Measurements from ENCODE around the gene ALPI. TPM values are rescaled to one million over a fixed set of nuclear protein-coding genes. Genes with fewer than 3 reads are reported as not detected.

Gene ALPI
- total RNA-seq, 1 experiment from 2014 or later = not detected

GRCh38 chr2:232503809-232504323 is 47.9 kb downstream of the ALPI start:
- DNase-seq (ENCODE audit: low read depth, low spot score) = no peak
- Histone ChIP-seq H3K9ac (ENCODE audit: low read length) (no peak overlapping the region), H3K4me2 (ENCODE audit: low read length) (no peak overlapping the region), H2AFZ (ENCODE audit: low read depth, low read length, poor library complexity, severe bottlenecking) (no peak overlapping the region), H3K79me2 (ENCODE audit: insufficient read depth, low read length) (no peaks in the 10 kb centered on the region), H3K9me2 (ENCODE audit: insufficient read depth) (no peaks in the 10 kb centered on the region), H3K36me3 (ENCODE audit: control insufficient read depth in 1 of 2, insufficient read depth in 2 of 2, low read length in 2 of 2) (no peaks in the 10 kb centered on the region), H3K27ac (ENCODE audit: low read depth, low read length) (no peak overlapping the region), H3K9me3 (ENCODE audit: control insufficient read depth in 1 of 2, insufficient read depth in 1 of 2, low read depth in 1 of 2, low read length in 2 of 2) (no peaks in the 10 kb centered on the region), H4K20me1 (ENCODE audit: insufficient read depth) (no peaks in the 10 kb centered on the region), H3K4me1 (ENCODE audit: control insufficient read depth in 1 of 2, insufficient read depth in 2 of 2, low read length in 2 of 2) (no peaks in the 10 kb centered on the region), H3K4me3 (replicated peaks in 1 of 2; ENCODE audit: low read depth in 1 of 2, low read length in 2 of 2) (no peak overlapping the region), H3K27me3 (ENCODE audit: insufficient read depth, low read length) (no peaks in the 10 kb centered on the region)
- ChIA-PET RAD21 (ENCODE audit: low non-redundant PET in 1 of 2, low total read pairs in 2 of 2, uncharacterized antibody in 2 of 2, unreplicated experiment in 2 of 2) (no interaction called here), POLR2A (no interaction called here), CTCF (no interaction called here)
- BruUV-seq (replicated peaks) = no TSS peak
- intact Hi-C loops (cut with micrococcal nuclease) = no loop called here
- no peak for ATAC-seq
- TF ChIP-seq CBX3 (IDR thresholded peaks at IDR 0.05; ENCODE audit: low read depth) = no peak
- no peak for TF ChIP-seq ZFX (IDR thresholded peaks at IDR 0.05)
- TF ChIP-seq SIN3A (IDR thresholded peaks at IDR 0.05; ENCODE audit: low read depth) = no peak
- no peak for TF ChIP-seq ZNF274 (IDR thresholded peaks at IDR 0.05; ENCODE audit: low read depth, low read length)
- no peak for TF ChIP-seq SRF (IDR thresholded peaks at IDR 0.05; ENCODE audit: low read depth)
- no peak for TF ChIP-seq ZBTB33 (IDR thresholded peaks at IDR 0.05; ENCODE audit: extremely low read depth, insufficient replicate concordance, low read length)
- no peak for TF ChIP-seq ATF3 (IDR thresholded peaks at IDR 0.05)
- no peak for TF ChIP-seq EGR1 (IDR thresholded peaks at IDR 0.05; ENCODE audit: low read depth)
- no peak for TF ChIP-seq POLR2AphosphoS5 (IDR thresholded peaks at IDR 0.05; ENCODE audit: low read depth, low read length)
- TF ChIP-seq EZH2 (IDR thresholded peaks at IDR 0.05) = no peak
- TF ChIP-seq SP1 (IDR thresholded peaks at IDR 0.05; ENCODE audit: low read depth) = no peak
- no peak for TF ChIP-seq REST (IDR thresholded peaks at IDR 0.05; ENCODE audit: low read depth)
- TF ChIP-seq FOSL1 (IDR thresholded peaks at IDR 0.05; ENCODE audit: low read depth) = no peak
- TF ChIP-seq TCF7L2 (IDR thresholded peaks at IDR 0.05; ENCODE audit: borderline replicate concordance, extremely low read depth, insufficient read depth, insufficient read length) = no peak
- no peak for TF ChIP-seq EZH2phosphoT487 (IDR thresholded peaks at IDR 0.05; ENCODE audit: borderline replicate concordance)
- no peak for TF ChIP-seq MAX (IDR thresholded peaks at IDR 0.05)
- TF ChIP-seq ELF1 (IDR thresholded peaks at IDR 0.05; ENCODE audit: borderline replicate concordance, low read depth) = no peak
- TF ChIP-seq JUND (IDR thresholded peaks at IDR 0.05) = no peak
- no peak for TF ChIP-seq CTCF (IDR thresholded peaks at IDR 0.05 in 2 of 3, conservative IDR thresholded peaks at IDR 0.05 in 1 of 3; ENCODE audit: borderline replicate concordance in 1 of 3, insufficient read depth in 1 of 3, low read depth in 2 of 3, low read length in 2 of 3)
- no peak for TF ChIP-seq POLR2A (IDR thresholded peaks at IDR 0.05; ENCODE audit: borderline replicate concordance, extremely low read depth, insufficient read depth, insufficient read length)

Data from HCT116 (cell line).